ENCODE measurements around the gene SNX2. TPM values are rescaled to one million over a fixed set of nuclear protein-coding genes. Genes with fewer than 3 reads are reported as not detected.
"Not testable (repeated sequence)": the region's sequence is repeated elsewhere in the genome, so short reads cannot be mapped to it uniquely, and the experiment has no call there.

SNX2 gene
- 79.9 TPM for polyA plus RNA-seq (2013, experiment 1 of 2; ENCODE audit: insufficient read length)
- 78.6 TPM for polyA plus RNA-seq (2013, experiment 2 of 2; ENCODE audit: insufficient read length)

- DNase-seq, result peak; percentile 89
These were observed at the start of gene SNX2 for GRCh38 chr5:122774861-122775549. Gene SNX2 (plus strand): TSS chr5:122775080. CDS start chr5:122775104, 24 bp downstream.

- DNase-seq, result peak; percentile 78
These were observed 47.8 kb upstream of the SNX2 start for GRCh38 chr5:122727112-122727541.

- no peak for DNase-seq
These were observed 44.8 kb upstream of the SNX2 start for GRCh38 chr5:122730037-122730436.

GRCh38 chr5:122730456-122730855 lies 44.4 kb upstream of the SNX2 start:
- DNase-seq, result no peak

GRCh38 chr5:122736086-122736845 lies 38.6 kb upstream of the SNX2 start:
- DNase-seq, result no peak

GRCh38 chr5:122738088-122738487 lies 36.8 kb upstream of the SNX2 start:
- no peak for DNase-seq

GRCh38 chr5:122741681-122742080 lies 33.2 kb upstream of the SNX2 start:
- peak; percentile 80 for DNase-seq

GRCh38 chr5:122743261-122743660 lies 31.6 kb upstream of the SNX2 start:
- no peak for DNase-seq

GRCh38 chr5:122745597-122745996 lies 29.3 kb upstream of the SNX2 start:
- no peak for DNase-seq

- no peak for DNase-seq
These were observed 25.0 kb upstream of the SNX2 start for GRCh38 chr5:122749886-122750285.

GRCh38 chr5:122751293-122751782 lies 23.5 kb upstream of the SNX2 start:
- peak; percentile 52 for DNase-seq

GRCh38 chr5:122753500-122753899 lies 21.4 kb upstream of the SNX2 start:
- DNase-seq, result no peak

GRCh38 chr5:122755783-122756182 lies 19.1 kb upstream of the SNX2 start:
- peak; percentile 22 for DNase-seq

- peak; percentile 90 for DNase-seq
These were observed 18.5 kb upstream of the SNX2 start for GRCh38 chr5:122756264-122756911.

GRCh38 chr5:122757285-122757684 lies 17.6 kb upstream of the SNX2 start:
- DNase-seq, result no peak

- DNase-seq, result no peak
These were observed 15.4 kb upstream of the SNX2 start for GRCh38 chr5:122759241-122760070.

GRCh38 chr5:122760236-122760635 lies 14.6 kb upstream of the SNX2 start:
- no peak for DNase-seq

- DNase-seq, result no peak
These were observed 13.8 kb upstream of the SNX2 start for GRCh38 chr5:122761115-122761514.

GRCh38 chr5:122761896-122762295 lies 13.0 kb upstream of the SNX2 start:
- not testable (repeated sequence) for DNase-seq

GRCh38 chr5:122766130-122766529 lies 8.8 kb upstream of the SNX2 start:
- DNase-seq, result no peak

GRCh38 chr5:122770477-122770876 lies 4.4 kb upstream of the SNX2 start:
- DNase-seq, result no peak

GRCh38 chr5:122772446-122772845 lies 2.4 kb upstream of the SNX2 start:
- DNase-seq, result peak; percentile 63
